Kidney tubule cell (primary cell): ENCODE measurements around the gene SLC38A11.
"Not testable (repeated sequence)": the region's sequence is repeated elsewhere in the genome, so short reads cannot be mapped to it uniquely, and the experiment has no call there.

Experiments
- DNase-seq: peaks from one replicate; pipeline ENCODE4 v3.0.0-alpha.2; 2018; ENCODE audit warnings: low spot score

The SLC38A11 gene

DNA sequence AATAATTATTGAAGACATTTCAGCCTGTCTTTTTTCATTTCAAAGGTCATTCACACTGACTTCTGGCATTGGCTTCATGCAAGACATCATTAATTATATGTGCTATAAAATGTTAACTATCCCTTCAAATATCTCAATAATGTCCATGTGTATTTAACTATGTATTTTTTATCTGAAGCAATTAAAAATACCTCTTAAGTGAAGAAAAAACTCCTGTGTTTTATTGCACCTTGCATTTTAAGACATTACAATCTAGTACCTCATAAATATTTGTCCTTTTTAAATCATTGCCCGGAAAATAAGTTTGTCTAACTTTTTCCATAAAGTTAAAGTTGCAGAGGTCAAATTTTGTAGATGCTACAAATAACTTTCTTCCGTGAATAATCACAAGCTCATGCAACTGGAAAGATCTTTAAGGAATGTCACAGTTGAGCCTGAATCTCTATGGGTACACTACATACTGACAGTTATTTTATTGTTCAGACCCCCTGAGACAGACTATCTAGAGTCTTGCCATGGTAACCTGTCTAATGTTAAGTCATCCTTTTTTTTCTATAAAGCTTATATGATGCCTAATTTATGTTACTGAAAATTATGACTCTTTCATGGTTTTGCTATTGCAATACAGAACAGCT lies 75.3 kb downstream of the SLC38A11 start:
- no peak for DNase-seq

DNA sequence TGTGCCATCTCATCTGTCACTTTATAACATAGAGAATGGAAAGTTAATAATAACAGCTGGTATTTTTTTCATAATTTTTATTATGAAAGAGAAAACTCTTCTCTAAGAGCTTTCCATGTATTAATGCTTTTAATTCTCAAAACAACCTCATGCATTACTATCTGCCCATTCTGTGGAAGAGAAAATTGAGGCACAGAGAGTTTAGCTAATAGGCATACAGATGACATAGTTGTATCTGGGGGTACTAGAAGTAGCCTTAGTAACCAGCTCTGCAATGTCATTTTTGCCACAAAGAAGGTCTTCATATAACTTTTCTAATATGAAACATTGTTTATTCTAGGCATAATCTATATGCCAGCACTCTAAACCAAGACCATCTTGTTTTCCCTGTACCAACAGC lies 77.4 kb downstream of the SLC38A11 start:
- no peak for DNase-seq

DNA sequence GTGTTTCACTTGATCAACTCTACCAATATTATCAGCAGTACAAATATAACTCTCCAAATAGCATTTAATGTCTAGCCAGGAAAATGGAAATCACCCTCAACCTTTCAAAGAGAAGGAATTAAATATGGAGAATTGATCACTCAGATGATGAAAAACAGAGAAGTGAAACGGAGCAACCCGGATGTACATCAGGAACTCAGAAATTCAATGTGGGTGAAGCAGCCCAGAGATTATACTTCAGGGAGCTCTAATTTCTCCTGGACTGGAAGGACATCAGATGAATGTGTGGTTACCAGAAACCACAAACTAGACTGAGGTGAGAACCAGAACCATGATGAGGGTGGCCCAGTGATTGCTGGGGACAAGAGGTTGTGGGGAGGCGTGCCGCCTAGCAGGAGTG lies 78.2 kb downstream of the SLC38A11 start:
- no peak for DNase-seq

DNA sequence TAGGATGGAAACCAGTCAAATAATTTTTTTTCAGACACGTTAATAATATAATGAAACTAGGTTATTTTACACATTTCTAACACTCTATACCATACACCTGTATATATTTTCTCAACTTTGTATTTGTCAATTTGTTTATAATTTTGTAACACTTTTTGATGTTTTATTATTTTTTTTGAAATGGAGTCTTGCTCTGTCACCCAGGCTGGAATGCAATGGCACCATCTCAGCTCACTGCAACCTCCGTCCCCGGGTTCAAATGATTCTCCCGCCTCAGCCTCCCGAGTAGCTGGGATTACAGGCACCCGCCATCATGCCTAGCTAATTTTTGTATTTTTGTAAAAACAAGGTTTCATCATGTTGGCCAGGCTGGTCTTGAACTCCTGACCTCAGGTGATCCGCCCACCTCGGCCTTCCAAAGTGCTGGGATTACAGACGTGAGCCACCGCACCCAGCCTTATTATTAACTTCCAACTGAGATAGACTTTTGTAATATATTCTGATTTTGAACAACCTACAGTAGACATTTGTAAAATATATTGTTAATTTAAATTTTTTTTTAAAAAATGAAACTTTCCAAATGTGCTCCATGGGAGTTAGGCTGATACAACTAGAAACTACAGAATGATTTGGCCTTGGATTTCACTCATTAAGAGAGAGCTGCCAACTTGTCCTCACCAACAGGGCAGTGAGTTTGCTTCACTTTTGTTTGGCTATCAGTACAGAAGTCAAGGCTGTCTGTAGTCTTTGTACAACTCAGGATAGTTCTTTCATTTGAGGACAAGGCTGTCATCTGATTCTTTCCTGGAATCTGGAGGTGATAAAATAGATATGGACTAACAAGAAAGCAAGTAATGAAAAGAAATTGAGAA lies 79.8 kb downstream of the SLC38A11 start:
- DNase-seq: no peak

DNA sequence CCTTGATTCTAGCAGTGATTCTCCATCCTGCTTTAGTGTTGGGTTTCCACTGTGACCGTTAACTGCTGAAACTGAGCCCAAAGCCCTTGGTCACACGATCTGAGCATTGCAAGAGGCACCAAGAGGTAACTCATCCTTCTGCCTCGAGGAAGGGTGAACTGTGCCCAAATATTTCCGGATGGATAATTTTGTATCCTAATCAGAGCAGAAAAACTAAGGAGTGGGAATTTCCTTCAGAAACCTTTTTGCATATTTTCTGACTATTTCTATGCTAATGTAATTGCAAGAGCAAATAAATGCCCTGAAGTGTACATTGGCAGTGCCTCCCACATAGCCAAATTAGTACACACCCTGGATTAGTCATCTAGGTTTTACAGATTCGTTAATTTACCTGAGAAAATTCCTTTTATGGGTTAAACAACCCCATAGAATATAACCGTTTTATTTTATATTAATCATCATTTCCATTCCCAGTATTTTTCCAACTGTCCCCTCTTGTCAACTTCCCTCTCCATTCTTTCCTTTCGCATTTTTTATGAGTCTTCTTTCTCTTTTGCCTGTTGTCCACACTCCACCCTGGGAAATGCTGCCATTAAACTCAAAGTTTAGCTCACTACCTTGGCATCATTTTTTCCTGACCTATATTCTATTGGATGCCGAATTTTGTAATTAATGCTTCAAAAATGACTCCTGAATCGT lies 82.0 kb downstream of the SLC38A11 start:
- peak; percentile 20 for DNase-seq

DNA sequence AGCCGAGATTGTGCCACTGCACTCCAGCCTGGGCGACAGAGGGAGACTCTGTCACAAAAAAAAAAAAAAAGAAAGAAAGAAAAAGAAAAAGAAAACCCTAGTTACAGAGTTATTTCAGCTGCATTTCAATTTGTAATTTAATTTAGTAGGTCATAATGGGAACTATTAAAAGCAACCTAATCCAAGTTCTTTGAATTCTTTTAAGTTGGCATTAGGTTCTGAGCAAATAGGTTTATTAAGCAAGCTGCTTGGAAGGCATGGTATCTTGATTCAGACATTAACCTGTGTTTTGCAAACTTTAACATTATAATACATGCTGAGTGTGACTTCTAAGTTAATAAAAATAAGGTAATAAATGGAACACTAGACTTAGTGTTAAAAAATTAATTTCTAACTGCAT lies 83.9 kb downstream of the SLC38A11 start:
- no peak for DNase-seq

DNA sequence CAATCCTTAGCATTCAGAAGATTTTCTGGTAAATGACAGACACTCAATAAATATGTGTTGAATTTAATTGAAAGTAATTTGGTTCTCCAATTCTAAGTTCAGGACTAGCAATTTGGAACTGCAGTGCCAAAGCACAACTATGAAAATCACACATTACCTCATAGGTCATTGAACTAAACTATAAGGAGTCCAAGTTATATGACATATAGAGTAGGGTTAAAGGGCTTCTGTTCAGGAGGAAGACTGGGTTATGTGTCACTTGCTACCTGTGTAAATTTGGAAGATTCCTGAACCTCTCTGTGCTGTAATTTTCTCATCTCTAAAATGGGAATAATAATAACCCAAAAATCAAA lies 85.9 kb downstream of the SLC38A11 start:
- no peak for DNase-seq

DNA sequence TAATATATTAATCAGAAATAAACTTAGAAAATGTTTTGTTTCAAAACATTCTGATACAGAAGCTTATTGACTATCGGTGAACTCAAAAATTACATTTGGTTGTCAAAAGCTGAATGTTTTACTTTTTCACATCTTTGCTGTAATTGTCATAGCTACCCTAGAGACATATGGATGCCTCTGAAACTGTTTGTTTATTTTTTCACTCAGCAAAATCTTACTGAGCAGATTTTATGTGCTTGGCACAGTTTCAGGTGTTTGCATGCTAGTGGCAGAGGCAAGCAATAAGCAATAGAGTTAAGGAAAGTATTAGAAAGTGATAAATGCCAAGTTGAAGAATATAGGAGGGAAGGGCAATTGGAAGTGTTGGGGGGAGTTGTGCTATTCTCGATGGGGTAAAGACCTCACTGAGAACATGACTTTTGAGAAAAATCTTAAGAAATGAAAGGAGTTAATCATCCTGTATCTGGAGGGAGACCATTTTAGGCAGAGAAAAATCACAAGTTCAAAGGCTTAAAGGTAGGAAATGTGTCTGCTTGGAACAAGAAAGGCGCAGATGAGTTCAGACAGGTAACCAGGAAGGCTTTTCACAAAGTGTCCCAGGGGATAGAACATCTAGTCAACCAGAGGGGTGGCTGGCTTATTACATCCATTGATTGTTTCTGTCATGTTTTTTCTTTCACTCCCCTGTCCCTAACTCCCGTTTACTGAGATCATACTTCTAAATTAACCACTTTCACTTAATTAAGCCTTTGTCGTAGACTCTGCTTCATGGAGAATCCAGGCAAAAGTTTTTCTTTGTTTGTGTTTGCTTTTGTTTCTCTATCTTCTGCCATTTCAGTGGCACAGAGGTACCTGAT lies 86.5 kb downstream of the SLC38A11 start:
- DNase-seq: no peak

DNA sequence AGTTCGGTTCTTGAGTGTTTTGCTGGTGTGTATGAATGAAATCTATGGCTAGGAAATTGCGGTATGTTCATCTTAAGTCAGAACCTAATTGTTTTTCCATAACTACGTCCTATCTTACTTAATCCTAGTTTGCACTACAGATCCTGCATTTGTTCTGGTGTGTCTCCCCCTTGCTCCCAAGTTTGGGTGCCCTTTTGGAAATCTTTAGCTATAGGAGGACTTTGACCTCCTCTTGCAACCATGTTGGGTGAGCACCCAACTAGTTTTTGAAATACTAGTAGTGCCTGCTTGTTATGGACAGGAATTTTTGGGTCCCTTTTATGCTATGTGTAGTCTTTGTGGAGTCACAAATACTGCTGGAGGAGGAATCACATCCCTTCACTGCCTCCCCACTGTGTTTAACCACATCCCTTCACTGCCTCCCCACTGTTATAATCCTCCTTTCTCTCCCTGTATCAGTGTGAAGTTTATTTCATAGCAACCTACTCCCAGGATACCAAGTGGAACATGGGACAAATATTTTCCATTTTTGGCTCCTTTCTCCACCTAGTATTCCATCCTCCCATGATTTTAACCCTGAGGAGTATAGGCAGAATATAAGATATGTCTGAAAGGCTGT lies 87.4 kb downstream of the SLC38A11 start:
- no peak for DNase-seq

DNA sequence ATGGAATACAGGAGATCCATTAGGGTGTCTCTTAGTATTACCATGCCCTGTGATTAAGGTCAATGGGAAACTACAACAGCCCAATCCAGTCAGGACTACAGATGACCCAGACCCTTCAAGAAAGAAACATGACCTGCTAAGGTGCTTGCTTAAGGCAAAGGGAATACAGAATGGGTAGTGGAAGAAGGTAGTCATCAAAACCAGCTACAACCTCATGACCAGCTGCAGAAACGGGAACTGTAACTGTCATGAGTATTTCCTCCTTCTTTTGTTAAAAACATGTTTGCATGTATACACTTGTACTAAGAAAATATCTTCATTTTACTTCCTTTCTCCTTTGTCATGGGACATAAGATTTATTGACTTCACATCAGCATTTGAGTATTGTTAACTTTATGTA lies 88.9 kb downstream of the SLC38A11 start:
- DNase-seq: not testable (repeated sequence)

DNA sequence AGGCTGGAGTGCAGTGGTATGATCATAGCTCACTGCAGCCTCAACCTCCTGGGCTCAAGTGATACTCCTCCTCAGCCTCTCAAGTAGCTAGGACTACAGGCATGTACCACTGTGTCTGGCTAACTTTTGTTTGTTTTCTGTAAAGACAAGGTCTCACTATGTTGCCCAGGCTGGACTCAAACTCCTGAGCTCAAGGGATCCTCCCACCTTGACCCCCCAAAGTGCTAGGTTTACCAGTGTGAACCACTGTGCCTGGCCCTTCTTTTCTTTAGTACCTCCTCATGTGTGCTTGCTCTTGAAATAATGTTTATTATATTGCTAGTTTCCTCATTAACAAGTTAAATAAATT lies 94.7 kb downstream of the SLC38A11 start:
- no peak for DNase-seq

DNA sequence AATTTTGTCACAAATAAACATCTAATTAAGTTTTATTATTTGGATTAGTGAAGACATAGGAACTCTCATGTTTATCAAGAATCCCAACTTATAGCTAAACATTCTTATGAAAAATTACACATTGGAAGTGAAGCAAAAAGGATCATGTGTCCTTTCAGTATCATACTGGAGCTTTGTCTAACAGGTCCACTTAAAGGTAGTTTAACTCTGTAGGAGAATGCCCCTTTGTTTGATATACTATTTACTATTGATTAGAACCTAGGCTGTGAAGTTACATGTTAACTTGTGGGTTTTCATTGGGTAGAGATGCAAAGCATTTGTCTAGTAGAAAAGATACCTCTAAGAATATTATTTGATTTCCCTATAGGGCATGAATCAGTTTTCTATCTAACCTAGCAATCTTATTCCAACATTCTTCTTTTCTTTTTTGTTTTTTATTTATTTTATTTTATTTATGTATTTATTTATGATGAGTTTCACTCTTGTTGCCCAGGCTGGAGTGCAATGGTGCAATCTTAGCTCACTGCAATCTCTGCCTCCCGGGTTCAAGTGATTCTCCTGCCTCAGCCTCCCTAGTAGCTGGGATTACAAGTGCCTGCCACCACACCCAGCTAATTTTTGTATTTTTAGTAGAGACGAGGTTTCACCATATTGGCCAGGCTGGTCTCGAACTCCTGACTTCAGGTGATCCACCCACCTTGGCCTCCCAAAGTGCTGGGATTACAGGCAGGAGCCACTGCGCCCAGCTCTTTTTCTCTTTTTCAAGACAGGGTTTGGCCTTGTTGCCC lies 95.2 kb downstream of the SLC38A11 start:
- DNase-seq: not testable (repeated sequence)

DNA sequence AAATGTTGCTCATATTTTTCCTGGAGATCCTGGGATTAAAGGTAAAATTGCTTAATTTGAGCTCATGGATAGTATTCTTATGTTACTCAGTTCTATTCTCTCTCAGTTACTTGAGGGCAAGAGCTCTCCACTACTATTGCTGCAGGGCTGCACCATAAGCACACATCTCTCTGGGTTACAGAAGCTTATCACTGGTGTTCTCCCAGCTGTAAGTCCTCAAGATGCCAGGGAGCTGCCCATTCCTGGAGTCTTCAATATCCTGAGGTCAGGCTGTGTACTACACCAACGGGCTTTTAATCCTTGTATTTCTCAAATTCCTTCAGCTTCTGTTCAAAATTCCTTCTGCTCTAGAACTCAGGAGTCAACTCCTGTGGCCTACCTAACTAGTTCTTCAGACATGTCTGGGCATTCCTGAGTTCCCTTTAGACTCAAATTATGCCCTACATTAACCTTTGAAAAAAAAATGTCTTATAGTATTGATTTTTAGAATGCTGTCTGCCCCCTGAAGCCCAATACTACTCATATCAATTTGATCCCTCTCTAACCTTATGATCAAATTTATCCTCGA lies 96.0 kb downstream of the SLC38A11 start:
- no peak for DNase-seq

DNA sequence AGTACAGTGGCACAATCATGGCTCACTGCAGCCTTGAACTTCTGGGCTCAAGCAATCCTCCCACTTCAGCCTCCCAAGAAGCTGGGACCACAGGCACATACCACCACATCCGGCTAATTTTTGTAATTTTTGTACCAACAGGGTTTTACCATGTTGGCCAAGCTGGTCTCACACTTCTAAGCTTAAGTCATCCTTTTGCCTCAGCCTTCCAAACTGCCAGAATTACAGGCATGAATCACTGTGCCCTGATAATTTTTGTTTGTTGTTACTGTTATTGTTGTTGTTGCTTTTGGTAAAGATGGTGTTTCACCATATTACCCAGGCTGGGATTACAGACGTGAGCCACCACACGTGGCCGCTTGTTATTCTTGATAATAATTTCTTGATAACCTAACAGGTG lies 103.2 kb downstream of the SLC38A11 start:
- no peak for DNase-seq

DNA sequence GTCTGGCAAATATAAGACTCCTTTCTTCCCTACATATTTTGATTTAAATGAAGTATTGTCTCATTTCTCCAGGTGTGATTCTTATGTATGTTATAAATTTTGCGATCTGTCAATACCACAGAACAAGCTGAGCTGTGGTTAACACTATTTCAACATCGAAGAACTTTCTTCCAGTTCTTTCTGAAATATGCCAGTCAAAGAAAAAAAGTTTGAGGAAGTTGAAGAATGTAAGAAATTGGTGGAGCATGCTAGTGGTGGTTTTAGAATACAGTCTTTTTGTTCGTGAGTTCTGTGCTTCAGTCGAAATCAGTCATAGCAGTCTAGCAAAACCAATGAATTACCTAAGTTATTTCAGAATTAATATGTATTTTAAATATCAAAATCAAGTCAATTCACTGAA lies 105.1 kb downstream of the SLC38A11 start:
- peak; percentile 26 for DNase-seq

DNA sequence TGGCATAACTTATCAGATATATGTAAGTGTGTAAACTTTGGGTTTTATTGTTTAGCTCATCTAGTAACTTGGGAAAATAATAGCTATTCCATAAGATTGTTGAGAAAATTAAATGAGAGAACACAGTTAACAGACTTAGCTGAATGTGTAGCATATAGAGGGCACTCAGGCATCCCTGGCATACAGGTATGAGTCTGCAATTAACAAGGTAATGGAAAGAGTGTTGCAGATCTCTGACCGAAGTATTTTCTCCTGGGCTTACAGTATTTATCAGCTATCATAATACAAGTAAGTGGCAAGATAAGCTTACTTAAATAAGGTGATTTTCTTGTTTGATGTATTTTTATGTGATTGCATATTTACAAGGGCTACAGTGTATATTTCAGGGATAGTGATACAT lies 105.8 kb downstream of the SLC38A11 start:
- DNase-seq: no peak

DNA sequence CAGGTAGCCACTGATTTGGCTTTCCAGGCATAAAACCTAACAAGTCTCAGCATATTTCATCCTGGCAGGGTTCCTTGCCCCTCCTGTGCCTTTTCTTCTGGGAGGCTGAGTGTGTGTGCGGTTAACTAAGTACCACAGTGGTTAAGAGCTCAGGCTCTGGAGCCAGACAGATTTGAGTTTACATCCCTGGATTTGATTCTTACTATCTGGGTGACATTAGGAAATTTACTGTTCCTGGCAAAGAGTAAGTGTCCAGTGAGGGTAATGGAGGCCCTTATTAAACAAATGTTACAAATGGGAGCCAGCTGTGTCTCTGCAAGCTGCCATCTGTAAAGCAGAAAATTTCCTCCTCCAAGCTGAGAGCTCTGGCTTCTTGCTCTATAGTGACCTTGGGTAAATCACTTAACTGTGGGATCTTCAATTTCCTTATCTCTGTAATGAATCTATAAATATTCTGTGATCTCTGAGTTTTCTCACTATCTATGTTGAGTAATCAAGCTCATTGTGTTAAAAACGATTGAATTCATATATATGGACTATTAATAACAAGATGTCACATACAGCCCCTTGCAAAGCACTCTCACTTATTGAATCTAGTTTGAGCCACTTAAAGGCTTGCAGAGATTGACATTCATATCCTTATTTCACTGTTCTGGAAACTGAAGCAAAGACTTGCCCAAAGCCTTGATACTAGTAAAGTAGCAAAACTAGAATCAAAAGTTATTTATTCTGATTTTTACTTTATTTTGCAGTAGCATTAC lies 107.2 kb downstream of the SLC38A11 start:
- no peak for DNase-seq

DNA sequence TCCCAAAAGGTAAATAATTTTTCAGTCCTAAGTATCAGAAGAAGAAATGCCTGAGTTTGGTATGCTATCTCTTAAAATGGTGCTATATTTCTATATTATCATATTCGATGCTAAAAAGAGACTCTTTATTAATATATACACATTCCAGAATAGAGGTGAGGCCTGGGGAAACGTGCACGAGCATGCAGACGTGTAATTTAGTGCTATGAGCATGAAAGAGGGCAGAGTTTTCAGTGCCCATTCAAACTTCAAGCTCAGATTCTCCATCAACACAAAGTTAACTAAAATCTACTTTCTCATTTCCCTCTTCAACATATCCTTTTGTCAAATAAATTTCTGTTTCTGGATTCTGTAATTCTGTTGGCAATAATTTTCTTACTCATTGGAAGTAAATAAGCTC lies 108.0 kb downstream of the SLC38A11 start:
- DNase-seq: no peak

DNA sequence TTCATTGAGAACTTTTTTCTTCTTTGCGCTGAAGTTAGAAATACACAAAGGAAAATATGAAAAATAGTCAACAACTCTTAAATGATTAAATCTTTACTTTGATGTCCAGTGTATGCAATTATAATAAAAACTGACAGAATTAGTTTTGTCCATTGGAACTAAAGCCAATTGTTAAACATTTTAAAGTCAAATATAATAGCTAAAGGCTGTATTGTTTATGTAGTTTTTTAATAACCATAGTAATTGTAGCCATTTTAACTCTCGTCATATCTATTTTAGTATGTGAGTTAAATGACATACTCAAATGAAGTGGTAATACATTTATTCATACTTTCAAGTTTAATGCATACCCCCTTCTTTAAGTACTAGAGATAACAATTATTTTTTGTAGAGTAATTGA lies 109.0 kb downstream of the SLC38A11 start:
- no peak for DNase-seq
